ENCODE measurements around the gene LEFTY1. TPM values are rescaled to one million over a fixed set of nuclear protein-coding genes. Genes with fewer than 3 reads are reported as not detected.

Gene LEFTY1
- total and polyA plus RNA-seq, 10 donors = 0.06 to 0.95 (median 0.34) TPM; not detected in 3

GRCh38 chr1:225896494-225896893 lies 7.5 kb upstream of the LEFTY1 start:
- H3K4me1 ChIP-seq = peaks cover 11 to 39% (median 32%) of the 10 kb centered on the region in 6 donors
- H3K9me3 ChIP-seq = no peaks in the 10 kb centered on the region
- no peak for TF ChIP-seq POLR2AphosphoS5 (IDR thresholded peaks at IDR 0.05)
- no peak for TF ChIP-seq CTCF (IDR thresholded peaks at IDR 0.05 in 8 of 11, conservative IDR thresholded peaks at IDR 0.05 in 3 of 11)
- TF ChIP-seq POLR2A (IDR thresholded peaks at IDR 0.05) = no peak
- no peaks in the 10 kb centered on the region for H3K27me3 ChIP-seq (replicated peaks in 1 of 7)
- peak overlapping the region in 7 of 8 donors; percentile 75 to 91 (median 80) for H3K27ac ChIP-seq
- H3K4me3 ChIP-seq = peak overlapping the region in 1 of 8 donors; percentile 41
- H3K36me3 ChIP-seq = no peaks in the 10 kb centered on the region
- DNase-seq = no peak
- intact Hi-C loops (cut with DNase I; ENCODE audit: low total_unique reads) = no loop called here
- WGBS, 5 donors = 82 to 89% (median 86%) methylated on average over 5 of the region's 5 CpGs

GRCh38 chr1:225892307-225892706 lies 3.4 kb upstream of the LEFTY1 start:
- Histone ChIP-seq H3K27ac (no peak overlapping the region), H3K4me3 (no peak overlapping the region), H3K9me3 (no peaks in the 10 kb centered on the region), H3K36me3 (no peaks in the 10 kb centered on the region), H3K27me3 (replicated peaks in 1 of 7) (peaks cover 0 to 6% (median 0%) of the 10 kb centered on the region in 7 donors), H3K4me1 (peaks cover under 1 to 17% (median 14%) of the 10 kb centered on the region in 6 donors)
- WGBS, 5 donors = 80 to 94% (median 91%) methylated on average over 6 of the region's 6 CpGs
- intact Hi-C loops (cut with DNase I; ENCODE audit: low total_unique reads) = no loop called here
- no peak for DNase-seq
- TF ChIP-seq POLR2A (IDR thresholded peaks at IDR 0.05) (no peak), CTCF (IDR thresholded peaks at IDR 0.05 in 8 of 11, conservative IDR thresholded peaks at IDR 0.05 in 3 of 11) (no peak), POLR2AphosphoS5 (IDR thresholded peaks at IDR 0.05) (no peak)

- H3K36me3 ChIP-seq = no peaks in the 10 kb centered on the region
- no peak for DNase-seq
- no peaks in the 10 kb centered on the region for H3K9me3 ChIP-seq
- intact Hi-C loops (cut with DNase I; ENCODE audit: low total_unique reads) = no loop called here
- TF ChIP-seq CTCF (IDR thresholded peaks at IDR 0.05 in 8 of 11, conservative IDR thresholded peaks at IDR 0.05 in 3 of 11) (no peak), POLR2A (IDR thresholded peaks at IDR 0.05) (no peak), POLR2AphosphoS5 (IDR thresholded peaks at IDR 0.05) (no peak)
- peaks cover 0 to 6% (median 0%) of the 10 kb centered on the region in 7 donors for H3K27me3 ChIP-seq (replicated peaks in 1 of 7)
- 87 to 96% (median 89%) methylated on average over 14 of the region's 14 CpGs for WGBS, 5 donors
- H3K4me3 ChIP-seq = no peak overlapping the region
- H3K4me1 ChIP-seq = peaks cover 0 to 8% (median 5%) of the 10 kb centered on the region in 6 donors
- peak overlapping the region in 1 of 8 donors; percentile 1 for H3K27ac ChIP-seq
These were observed 2.5 kb upstream of the LEFTY1 start for GRCh38 chr1:225891229-225891972.
